Inflammatory macrophage treated with lipopolysaccharide for 1 hour (primary cell): Measurements from ENCODE around the gene KIR2DL3.
"Not testable (repeated sequence)": the region's sequence is repeated elsewhere in the genome, so short reads cannot be mapped to it uniquely, and the experiment has no call there.

Experiments used
- DNase-seq, 2 donors: peaks; one replicate each; pipeline ENCODE4 v3.0.0-alpha.2; 2020 to 2022

KIR2DL3 gene

DNA sequence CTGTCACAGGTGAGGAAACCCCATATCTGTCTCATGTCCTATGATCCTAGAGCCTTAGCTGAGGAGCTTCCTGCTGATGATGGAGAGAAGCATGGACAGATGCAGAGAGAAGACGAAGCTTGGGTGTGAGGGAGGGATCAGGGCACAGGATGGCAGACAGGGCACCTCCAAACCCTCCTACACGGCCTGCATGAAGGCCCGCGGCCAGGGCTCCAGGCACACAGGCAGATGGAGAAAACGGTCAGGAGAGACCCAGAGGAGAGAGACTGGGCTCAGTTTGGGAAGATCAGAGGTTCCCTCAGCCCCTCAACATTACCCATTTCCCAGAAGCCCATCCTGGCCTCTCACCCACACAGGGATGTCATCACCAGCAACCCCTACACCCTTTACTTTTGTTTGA is 5.8 kb downstream of the KIR2DL3 start:
- not testable (repeated sequence) for DNase-seq

DNA sequence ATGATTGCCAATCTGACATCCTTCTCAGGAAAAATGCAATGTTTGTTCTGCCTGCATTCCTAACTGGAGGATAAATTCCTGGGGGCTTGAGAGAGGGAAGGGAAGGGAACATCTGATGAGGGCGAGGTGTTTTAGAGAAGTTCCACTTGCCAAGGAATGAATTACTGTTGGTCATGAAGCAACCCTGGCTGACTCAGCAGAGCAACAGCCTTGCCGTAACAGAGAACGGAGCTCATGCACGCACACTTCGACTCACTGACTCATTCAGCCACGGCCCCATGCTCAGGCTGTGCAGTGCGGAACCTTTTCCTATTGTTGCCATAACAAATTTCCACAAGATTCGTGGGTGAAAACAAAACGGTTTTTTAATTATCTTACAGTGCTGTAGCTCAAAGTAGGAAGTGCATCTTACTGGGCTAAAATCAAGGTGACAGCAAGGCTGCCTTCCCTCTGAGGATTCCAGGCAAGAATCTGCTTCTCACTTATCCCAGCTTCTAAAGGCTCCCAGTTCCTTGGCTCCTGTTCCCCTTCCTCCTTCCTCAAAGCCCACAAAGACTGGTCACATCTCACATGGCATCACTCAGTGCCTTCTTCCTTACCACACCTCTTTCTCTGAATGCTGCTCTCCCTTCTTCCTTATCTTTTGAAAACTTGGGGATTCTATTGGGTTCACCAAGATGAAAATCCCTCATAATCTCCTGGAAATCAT is 9.5 kb downstream of the KIR2DL3 start:
- DNase-seq = peak; percentile 79 to 85

- DNase-seq = peak; percentile 52 to 68
Measured at GRCh38 chr19:54750276-54750675, 12.0 kb downstream of the KIR2DL3 start.

DNA sequence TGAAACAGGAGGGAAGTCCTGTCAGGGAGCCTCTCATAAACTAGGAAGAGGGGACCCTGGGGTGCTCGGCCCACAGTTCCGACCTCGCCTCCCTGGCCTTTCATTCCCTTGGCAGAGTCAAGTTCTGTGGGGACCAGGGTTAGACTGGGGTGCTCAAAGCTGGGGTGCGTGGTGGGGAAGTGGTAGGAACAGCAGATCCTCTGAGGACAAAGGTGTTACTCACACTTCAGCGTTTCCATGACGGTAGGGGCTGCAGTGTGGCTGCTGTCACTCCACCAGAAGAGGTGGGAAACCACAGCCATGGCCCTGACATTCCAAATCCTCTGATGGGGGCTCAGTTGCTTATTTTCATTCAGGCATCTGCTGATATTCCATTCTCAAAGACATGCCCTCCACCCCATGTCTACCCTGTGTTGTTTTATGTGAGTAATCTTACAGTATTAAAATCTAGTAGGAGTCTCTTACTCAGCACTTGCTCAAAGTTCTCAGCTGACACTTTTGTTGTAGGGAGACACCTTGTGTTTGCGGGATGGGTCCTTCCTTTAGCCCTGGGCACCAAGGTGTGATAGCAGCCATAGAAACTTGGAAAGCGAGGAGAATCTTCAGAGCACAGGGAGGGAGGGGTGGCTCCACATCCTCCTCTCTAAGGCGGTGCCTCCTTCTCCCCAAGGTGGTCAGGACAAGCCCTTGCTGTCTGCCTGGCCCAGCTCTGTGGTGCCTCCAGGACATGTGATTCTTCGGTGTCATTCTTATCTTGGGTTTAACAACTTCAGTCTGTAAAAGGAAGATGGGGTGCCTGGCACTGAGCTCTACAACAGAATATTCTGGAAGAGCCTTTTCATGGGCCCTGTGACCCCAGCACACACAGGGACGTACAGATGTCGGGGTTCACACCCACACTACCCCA is 18.1 kb downstream of the KIR2DL3 start:
- not testable (repeated sequence) for DNase-seq

DNA sequence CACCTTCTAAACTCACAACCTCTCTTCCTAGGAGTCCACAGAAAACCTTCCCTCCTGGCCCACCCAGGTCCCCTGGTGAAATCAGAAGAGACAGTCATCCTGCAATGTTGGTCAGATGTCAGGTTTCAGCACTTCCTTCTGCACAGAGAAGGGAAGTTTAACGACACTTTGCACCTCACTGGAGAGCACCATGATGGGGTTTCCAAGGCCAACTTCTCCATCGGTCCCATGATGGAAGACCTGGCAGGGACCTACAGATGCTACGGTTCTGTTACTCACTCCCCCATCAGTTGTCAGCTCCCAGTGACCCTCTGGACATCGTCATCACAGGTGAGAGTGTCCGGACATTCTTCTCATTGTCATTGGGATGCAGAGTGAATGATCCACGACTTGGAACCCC is 20.3 kb downstream of the KIR2DL3 start:
- DNase-seq = peak in 1 of 2 donors; percentile 9

GRCh38 chr19:54764219-54764618 is 25.9 kb downstream of the KIR2DL3 start:
- peak; percentile 53 to 69 for DNase-seq

DNA sequence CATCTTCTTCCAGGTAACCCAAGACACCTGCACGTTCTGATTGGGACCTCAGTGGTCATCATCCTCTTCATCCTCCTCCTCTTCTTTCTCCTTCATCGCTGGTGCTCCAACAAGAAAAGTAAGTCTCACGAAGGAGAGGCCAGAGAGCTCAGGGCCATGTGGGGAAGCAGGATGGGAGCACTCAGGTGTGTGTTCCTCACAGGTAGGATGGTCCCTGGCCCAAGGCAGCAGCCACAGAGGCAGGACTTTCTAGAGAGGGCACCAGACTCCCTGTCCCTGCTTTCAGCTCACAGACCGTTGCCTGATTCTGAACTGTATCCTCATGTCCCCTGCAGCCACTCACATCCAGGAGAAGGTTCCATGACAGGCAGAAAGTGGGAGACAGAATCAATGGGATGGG is 28.2 kb downstream of the KIR2DL3 start:
- DNase-seq = not testable (repeated sequence)

- not testable (repeated sequence) for DNase-seq
Measured at GRCh38 chr19:54769646-54770045, 31.3 kb downstream of the KIR2DL3 start, which contains the start of gene KIR2DL1. KIR2DL1 (plus strand) TSS chr19:54769793; CDS start chr19:54769851, 58 bp downstream.

GRCh38 chr19:54770511-54770910 is 32.2 kb downstream of the KIR2DL3 start:
- DNase-seq = not testable (repeated sequence)

DNA sequence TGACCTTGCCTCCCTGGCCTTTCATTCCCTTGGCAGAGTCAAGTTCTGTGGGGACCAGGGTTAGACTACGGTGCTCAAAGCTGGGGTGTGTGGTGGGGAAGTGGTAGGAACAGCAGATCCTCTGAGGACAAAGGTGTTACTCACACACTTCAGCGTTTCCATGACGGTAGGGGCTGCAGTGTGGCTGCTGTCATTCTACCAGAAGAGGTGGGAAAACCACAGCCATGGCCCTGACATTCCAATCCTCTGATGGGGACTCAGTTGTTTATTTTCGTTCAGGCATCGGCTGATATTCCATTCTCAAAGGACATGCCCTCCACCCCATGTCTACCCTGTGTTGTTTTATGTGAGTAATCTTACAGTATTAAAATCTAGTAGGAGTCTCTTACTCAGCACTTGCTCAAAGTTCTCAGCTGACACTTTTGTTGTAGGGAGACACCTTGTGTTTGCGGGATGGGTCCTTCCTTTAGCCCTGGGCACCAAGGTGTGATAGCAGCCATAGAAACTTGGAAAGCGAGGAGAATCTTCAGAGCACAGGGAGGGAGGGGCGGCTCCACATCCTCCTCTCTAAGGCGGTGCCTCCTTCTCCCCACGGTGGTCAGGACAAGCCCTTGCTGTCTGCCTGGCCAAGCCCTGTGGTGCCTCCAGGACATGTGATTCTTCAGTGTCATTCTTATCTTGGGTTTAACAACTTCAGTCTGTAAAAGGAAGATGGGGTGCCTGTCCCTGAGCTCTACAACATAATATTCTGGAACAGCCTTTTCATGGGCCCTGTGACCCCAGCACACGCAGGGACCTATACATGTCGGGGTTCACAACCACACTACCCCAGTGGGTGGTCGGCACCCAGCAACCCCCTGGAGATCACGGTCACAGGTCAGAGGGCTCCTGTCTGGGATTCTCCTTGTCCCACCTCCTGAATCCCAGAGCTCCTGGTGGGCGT is 33.0 kb downstream of the KIR2DL3 start:
- not testable (repeated sequence) for DNase-seq

- DNase-seq = not testable (repeated sequence)
Measured at GRCh38 chr19:54772666-54773065, 34.4 kb downstream of the KIR2DL3 start.

DNA sequence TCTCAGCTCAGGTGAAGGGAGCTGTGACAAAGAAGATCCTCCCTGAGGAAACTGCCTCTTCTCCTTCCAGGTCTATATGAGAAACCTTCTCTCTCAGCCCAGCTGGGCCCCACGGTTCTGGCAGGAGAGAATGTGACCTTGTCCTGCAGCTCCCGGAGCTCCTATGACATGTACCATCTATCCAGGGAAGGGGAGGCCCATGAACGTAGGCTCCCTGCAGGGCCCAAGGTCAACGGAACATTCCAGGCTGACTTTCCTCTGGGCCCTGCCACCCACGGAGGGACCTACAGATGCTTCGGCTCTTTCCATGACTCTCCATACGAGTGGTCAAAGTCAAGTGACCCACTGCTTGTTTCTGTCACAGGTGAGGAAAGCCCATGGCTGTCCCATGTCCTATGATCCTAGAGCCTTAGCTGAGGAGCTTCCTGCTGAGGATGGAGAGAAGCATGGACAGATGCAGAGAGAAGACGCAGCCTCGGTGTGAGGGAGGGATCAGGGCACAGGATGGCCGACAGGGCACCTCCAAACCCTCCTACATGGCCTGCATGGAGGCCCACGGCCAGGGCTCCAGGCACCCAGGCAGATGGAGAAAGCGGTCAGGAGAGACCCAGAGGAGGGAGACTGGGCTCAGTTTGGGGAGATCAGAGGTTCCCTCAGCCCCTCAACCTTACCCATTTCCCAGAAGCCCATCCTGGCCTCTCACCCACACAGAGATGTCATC is 36.9 kb downstream of the KIR2DL3 start:
- DNase-seq = not testable (repeated sequence)

GRCh38 chr19:54775830-54776229 is 37.5 kb downstream of the KIR2DL3 start:
- DNase-seq = not testable (repeated sequence)

DNA sequence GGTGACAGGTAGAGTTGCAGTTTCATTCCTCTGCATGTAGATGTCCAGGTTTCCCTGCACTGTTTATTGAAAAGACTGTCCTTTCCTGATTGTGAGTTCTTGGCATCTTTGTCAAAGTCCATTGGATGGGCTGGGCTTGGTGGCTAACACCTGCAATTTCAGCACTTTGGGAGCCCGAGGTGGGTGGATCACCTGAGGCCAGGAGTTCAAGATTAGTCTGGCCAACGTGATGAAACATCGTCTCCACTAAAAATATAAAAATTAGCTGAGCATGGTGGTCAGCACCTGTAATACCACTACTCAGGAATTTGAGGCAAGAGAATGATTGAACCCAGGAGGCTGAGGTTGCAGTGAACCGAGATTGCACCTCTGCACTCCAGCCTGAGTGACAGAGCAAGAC is 39.5 kb downstream of the KIR2DL3 start:
- not testable (repeated sequence) for DNase-seq

GRCh38 chr19:54778896-54779295 is 40.6 kb downstream of the KIR2DL3 start:
- DNase-seq = peak; percentile 63 to 82

DNA sequence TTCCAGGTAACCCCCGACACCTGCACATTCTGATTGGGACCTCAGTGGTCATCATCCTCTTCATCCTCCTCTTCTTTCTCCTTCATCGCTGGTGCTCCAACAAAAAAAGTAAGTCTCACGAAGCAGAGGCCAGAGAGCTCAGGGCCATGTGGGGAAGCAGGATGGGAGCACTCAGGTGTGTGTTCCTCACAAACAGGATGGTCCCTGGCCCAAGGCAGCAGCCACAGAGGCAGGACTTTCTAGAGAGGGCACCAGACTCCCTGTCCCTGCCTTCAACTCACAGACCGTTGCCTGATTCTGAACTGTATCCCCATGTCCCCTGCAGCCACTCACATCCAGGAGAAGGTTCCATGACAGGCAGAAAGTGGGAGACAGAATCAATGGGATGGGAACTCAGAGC is 44.6 kb downstream of the KIR2DL3 start:
- not testable (repeated sequence) for DNase-seq

DNA sequence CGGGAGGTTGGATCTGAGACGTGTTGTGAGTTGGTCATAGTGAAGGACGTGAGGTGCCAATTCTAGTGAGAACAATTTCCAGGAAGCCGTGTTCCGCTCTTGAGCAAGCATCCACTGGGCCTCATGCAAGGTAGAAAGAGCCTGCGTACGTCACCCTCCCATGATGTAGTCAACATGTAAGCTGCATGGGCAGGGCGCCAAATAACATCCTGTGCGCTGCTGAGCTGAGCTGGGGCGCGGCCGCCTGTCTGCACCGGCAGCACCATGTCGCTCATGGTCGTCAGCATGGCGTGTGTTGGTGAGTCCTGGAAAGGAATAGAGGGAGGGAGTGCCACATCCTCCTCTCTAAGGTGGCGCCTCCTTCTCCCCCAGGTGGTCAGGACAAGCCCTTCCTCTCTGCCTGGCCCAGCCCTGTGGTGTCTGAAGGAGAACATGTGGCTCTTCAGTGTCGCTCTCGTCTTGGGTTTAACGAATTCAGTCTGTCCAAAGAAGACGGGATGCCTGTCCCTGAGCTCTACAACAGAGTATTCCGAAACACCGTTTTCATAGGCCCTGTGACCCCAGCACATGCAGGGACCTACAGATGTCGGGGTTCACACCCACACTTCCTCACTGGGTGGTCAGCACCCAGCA is 47.9 kb downstream of the KIR2DL3 start:
- DNase-seq = not testable (repeated sequence)

GRCh38 chr19:54788154-54788553 is 49.8 kb downstream of the KIR2DL3 start:
- DNase-seq = peak; percentile 46 to 67

DNA sequence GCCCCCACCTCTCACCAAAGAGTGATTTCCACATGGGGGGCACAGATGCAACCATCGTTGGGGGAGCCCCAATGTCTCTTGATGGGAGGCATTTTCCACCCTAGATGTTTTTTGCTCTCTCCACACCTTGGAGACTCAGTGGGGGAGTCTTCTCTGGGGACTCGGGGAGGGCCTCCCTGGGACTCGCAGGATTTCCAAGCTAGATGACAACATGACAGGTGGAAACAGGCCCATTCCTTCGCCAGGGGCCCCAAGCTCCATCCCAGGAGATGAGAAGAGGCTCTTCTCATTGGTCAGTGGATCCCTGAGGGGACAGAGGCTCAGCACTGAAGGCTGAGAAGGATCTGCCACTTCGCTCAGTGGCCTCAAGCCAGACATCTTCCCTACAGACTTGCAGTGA is 52.4 kb downstream of the KIR2DL3 start:
- DNase-seq = no peak

GRCh38 chr19:54791476-54791875 is 53.2 kb downstream of the KIR2DL3 start:
- no peak for DNase-seq

GRCh38 chr19:54792814-54793213 is 54.5 kb downstream of the KIR2DL3 start:
- DNase-seq = peak; percentile 47 to 65
